H9 (cell line): ENCODE measurements around the gene BDH1. TPM values are rescaled to one million over a fixed set of nuclear protein-coding genes. Genes with fewer than 3 reads are reported as not detected.

Source experiments
- DNase-seq: peaks from one replicate; pipeline ENCODE4 v3.0.0-alpha.2; 2017
- H2AFZ ChIP-seq: one replicate; pipeline ENCODE4 v1.6.1; 2013; ENCODE audit warnings: mild to moderate bottlenecking, low read length, control low read depth, moderate library complexity
- H2AK5ac ChIP-seq: 2 replicates; pipeline ENCODE4 v1.6.1; 2013; ENCODE audit warnings: low read length, control low read depth, mixed read lengths; ENCODE audit not compliant: insufficient read length
- H2BK120ac ChIP-seq: one replicate; pipeline ENCODE4 v1.6.1; 2013; ENCODE audit warnings: low read depth, mild to moderate bottlenecking, low read length, control low read depth, inconsistent platforms; ENCODE audit not compliant: poor library complexity, severe bottlenecking
- H2BK12ac ChIP-seq: 2 replicates; pipeline ENCODE4 v1.6.1; 2013; ENCODE audit warnings: low read length, control low read depth, mixed read lengths, low read depth; ENCODE audit not compliant: insufficient read length
- H2BK15ac ChIP-seq: 2 replicates; pipeline ENCODE4 v1.6.1; 2013; ENCODE audit warnings: low read depth, low read length, control low read depth
- H2BK20ac ChIP-seq: one replicate; pipeline ENCODE4 v1.6.1; 2013; ENCODE audit warnings: low read depth, mild to moderate bottlenecking, low read length, control low read depth, inconsistent platforms; ENCODE audit not compliant: poor library complexity, severe bottlenecking
- H2BK5ac ChIP-seq: 2 replicates; pipeline ENCODE4 v1.6.1; 2013; ENCODE audit warnings: low read length, control low read depth, mixed read lengths; ENCODE audit not compliant: insufficient read length
- H3K14ac ChIP-seq: 2 replicates; pipeline ENCODE4 v1.6.1; 2013; ENCODE audit warnings: low read length, control low read depth; ENCODE audit not compliant: insufficient read depth
- H3K18ac ChIP-seq: 2 replicates; pipeline ENCODE4 v1.6.1; 2013; ENCODE audit warnings: low read depth, mild to moderate bottlenecking, mixed read lengths, low read length, control low read depth; ENCODE audit not compliant: insufficient read length
- H3K23ac ChIP-seq: 2 replicates; pipeline ENCODE4 v1.6.1; 2013; ENCODE audit warnings: low read length, control low read depth, mixed read lengths, low read depth; ENCODE audit not compliant: insufficient read length
- H3K23me2 ChIP-seq: 2 replicates; pipeline ENCODE4 v1.6.1; 2013; ENCODE audit warnings: low read depth, mild to moderate bottlenecking, mixed read lengths, low read length, control low read depth; ENCODE audit not compliant: insufficient read length, poor library complexity, severe bottlenecking
- H3K27ac ChIP-seq: 2 replicates; pipeline ENCODE4 v1.5.1; 2013; ENCODE audit warnings: low read length, control low read depth, mixed read lengths, low read depth; ENCODE audit not compliant: insufficient read length
- H3K27me3 ChIP-seq: 2 replicates; pipeline ENCODE4 v1.6.1; 2013; ENCODE audit warnings: low read length, control low read depth, inconsistent platforms; ENCODE audit not compliant: insufficient read depth
- H3K4ac ChIP-seq: 2 replicates; pipeline ENCODE4 v1.6.1; 2013; ENCODE audit warnings: low read depth, mild to moderate bottlenecking, control low read depth, inconsistent platforms, low read length, moderate library complexity
- H3K4me1 ChIP-seq: 2 replicates; pipeline ENCODE4 v1.6.1; 2013; ENCODE audit warnings: low read length, control low read depth, inconsistent platforms; ENCODE audit not compliant: insufficient read depth
- H3K4me2 ChIP-seq: 2 replicates; pipeline ENCODE4 v1.6.1; 2013; ENCODE audit warnings: low read length, control low read depth, mixed read lengths; ENCODE audit not compliant: insufficient read length, insufficient read depth
- H3K56ac ChIP-seq: 2 replicates; pipeline ENCODE4 v1.6.1; 2013; ENCODE audit warnings: low read depth, mild to moderate bottlenecking, mixed read lengths, low read length, control low read depth; ENCODE audit not compliant: insufficient read length
- H3K79me1 ChIP-seq: 2 replicates; pipeline ENCODE4 v1.6.1; 2013; ENCODE audit warnings: low read depth, mild to moderate bottlenecking, moderate library complexity, low read length, control low read depth, inconsistent platforms; ENCODE audit not compliant: insufficient read depth, poor library complexity, severe bottlenecking
- H3K79me2 ChIP-seq: 2 replicates; pipeline ENCODE4 v1.6.1; 2013; ENCODE audit warnings: low read length, control low read depth, inconsistent platforms; ENCODE audit not compliant: insufficient read depth
- H3K9ac ChIP-seq: 2 replicates; pipeline ENCODE4 v1.6.1; 2013; ENCODE audit warnings: low read length, control low read depth, mixed read lengths; ENCODE audit not compliant: insufficient read length; ENCODE audit errors: extremely low read depth
- H3K9me3 ChIP-seq: one replicate; pipeline ENCODE4 v1.6.1; 2013; ENCODE audit warnings: low read depth, low read length, inconsistent platforms; ENCODE audit not compliant: control insufficient read depth
- H3T11ph ChIP-seq: one replicate; pipeline ENCODE4 v1.6.1; 2013; ENCODE audit warnings: mild to moderate bottlenecking, low read length, control low read depth, inconsistent platforms
- H4K20me1 ChIP-seq: one replicate; pipeline ENCODE4 v1.6.1; 2013; ENCODE audit not compliant: control insufficient read depth, insufficient read length, insufficient read depth
- H4K5ac ChIP-seq: 2 replicates; pipeline ENCODE4 v1.6.1; 2013; ENCODE audit warnings: low read depth, mild to moderate bottlenecking, mixed read lengths, low read length, control low read depth; ENCODE audit not compliant: insufficient read length
- H4K8ac ChIP-seq: replicated peaks from 2 replicates; pipeline ENCODE4 v1.6.1; 2013; ENCODE audit warnings: low read length, control low read depth, mixed read lengths, low read depth; ENCODE audit not compliant: insufficient read length
- H4K91ac ChIP-seq: 2 replicates; pipeline ENCODE4 v1.6.1; 2013; ENCODE audit warnings: low read depth, mild to moderate bottlenecking, moderate library complexity, mixed read lengths, low read length, control low read depth; ENCODE audit not compliant: insufficient read length
- H3K27ac Mint-ChIP-seq, 3 experiments: 2 replicates in 2 of 3; 3 replicates in 1 of 3; pipeline ENCODE4 v1.8.0; 2020 to 2021; ENCODE audit warnings: mixed read lengths in 3 of 3, mild to moderate bottlenecking in 1 of 3, moderate library complexity in 1 of 3
- H3K27me3 Mint-ChIP-seq: 2 replicates; pipeline ENCODE4 v1.8.0; 2021; ENCODE audit warnings: low read depth, mild to moderate bottlenecking, moderate library complexity, mixed read lengths
- H3K36me3 Mint-ChIP-seq, 3 experiments: 2 replicates in 2 of 3; 3 replicates in 1 of 3; pipeline ENCODE4 v1.8.0; 2020 to 2021; ENCODE audit warnings: low read depth in 3 of 3, mixed read lengths in 3 of 3; ENCODE audit not compliant: insufficient read depth in 1 of 3
- H3K4me1 Mint-ChIP-seq, 2 experiments: 2 replicates each; pipeline ENCODE4 v1.8.0; 2020; ENCODE audit warnings: mixed read lengths in 2 of 2
- H3K4me3 Mint-ChIP-seq, 2 experiments: 2 replicates in 1 of 2; 3 replicates in 1 of 2; pipeline ENCODE4 v1.8.0; 2020 to 2021; ENCODE audit warnings: mild to moderate bottlenecking in 2 of 2, mixed read lengths in 2 of 2, moderate library complexity in 1 of 2
- H3K9me3 Mint-ChIP-seq, 2 experiments: 2 replicates in 1 of 2; 3 replicates in 1 of 2; pipeline ENCODE4 v1.8.0; 2020; ENCODE audit warnings: mild to moderate bottlenecking in 2 of 2, mixed read lengths in 2 of 2, moderate library complexity in 1 of 2
- CTCF ChIP-seq: fragments of 200-600 bp; sonication (generic); conservative IDR thresholded peaks from 3 replicates; pipeline ENCODE4 v1.8.0; 2021; ENCODE audit warnings: antibody characterized with exemption, mild to moderate bottlenecking
- WGBS: extraction: QIAGEN DNeasy Blood & Tissue Kit; methylation state at CpG from one replicate; pipeline ENCODE4 v1.1.7; 2013; ENCODE audit warnings: missing lambda C conversion rate, low lambda C conversion rate, mixed read lengths; ENCODE audit not compliant: insufficient read length; ENCODE audit errors: extremely low coverage; 5-methylcytosine and 5-hydroxymethylcytosine counted together
- total RNA-seq: library from RNA; stranded (reverse); gene quantifications from 2 replicates; pipeline ENCODE4 v1.2.1, GENCODE V29; 2021

Gene BDH1
- total RNA-seq, 1 experiment from 2014 or later: 23.8 TPM

GRCh38 chr3:197501496-197501878, 54.3 kb downstream of the BDH1 start:
- no peaks in the 10 kb centered on the region for H3K9me3 ChIP-seq
- H3K18ac ChIP-seq: no peak overlapping the region
- no peak overlapping the region for H3K4me3 Mint-ChIP-seq
- no peak overlapping the region for H3K27ac ChIP-seq
- H4K91ac ChIP-seq: no peak overlapping the region
- DNase-seq: no peak
- no peak for TF ChIP-seq CTCF
- H3K79me2 ChIP-seq: no peaks in the 10 kb centered on the region
- WGBS: no CpG with 5 or more reads among the region's 1 CpG
- no peaks in the 10 kb centered on the region for H4K20me1 ChIP-seq
- H3K9ac ChIP-seq: no peak overlapping the region
- H3K4ac ChIP-seq: no peak overlapping the region
- H2BK12ac ChIP-seq: no peak overlapping the region
- no peak overlapping the region for H3T11ph ChIP-seq
- H2BK120ac ChIP-seq: no peak overlapping the region
- H3K4me1 Mint-ChIP-seq: no peaks in the 10 kb centered on the region
- no peak overlapping the region for H2BK20ac ChIP-seq
- peaks cover 8 to 12% of the 10 kb centered on the region in 2 experiments; a peak in 4 of 5 replicates for H3K9me3 Mint-ChIP-seq
- no peak overlapping the region for H2AFZ ChIP-seq
- no peaks in the 10 kb centered on the region for H3K27me3 ChIP-seq
- no peak overlapping the region for H3K56ac ChIP-seq
- no peak overlapping the region for H3K23ac ChIP-seq
- H3K27ac Mint-ChIP-seq: no peak overlapping the region
- H3K4me2 ChIP-seq: no peak overlapping the region
- H3K36me3 Mint-ChIP-seq: peaks cover 3 to 10% (median 5%) of the 10 kb centered on the region in 3 experiments; a peak in 6 of 7 replicates
- H3K14ac ChIP-seq: no peak overlapping the region
- H3K4me1 ChIP-seq: no peaks in the 10 kb centered on the region
- H3K79me1 ChIP-seq: no peaks in the 10 kb centered on the region
- no peak overlapping the region for H4K5ac ChIP-seq
- peaks cover 4% of the 10 kb centered on the region; the same call in 1 of the 2 replicates for H3K27me3 Mint-ChIP-seq
- H3K23me2 ChIP-seq: no peaks in the 10 kb centered on the region
- no peak overlapping the region for H2AK5ac ChIP-seq
- no peak overlapping the region for H4K8ac ChIP-seq
- H2BK15ac ChIP-seq: no peak overlapping the region
- H2BK5ac ChIP-seq: no peak overlapping the region
